Measurements from ENCODE around the gene TRIM63. TPM values are rescaled to one million over a fixed set of nuclear protein-coding genes. Genes with fewer than 3 reads are reported as not detected.

Gene TRIM63
- total and polyA plus RNA-seq, 2 donors (not counting 3 experiments of a cell fraction or from before 2014, with no cell fraction given) = not detected

GRCh38 chr1:26017606-26018005, 49.8 kb downstream of the TRIM63 start:
- no peak for FAIRE-seq
- Histone ChIP-seq H3K4me1 (ENCODE audit: control insufficient read depth, extremely low read depth, insufficient read depth, low read length) (no peaks in the 10 kb centered on the region), H4K20me1 (replicated peaks; ENCODE audit: control insufficient read depth, extremely low read depth, insufficient read depth, low read length) (no peaks in the 10 kb centered on the region), H3K36me3 (ENCODE audit: control insufficient read depth in 2 of 2, extremely low read depth in 1 of 2, insufficient read depth in 2 of 2, low read length in 2 of 2) (no peaks in the 10 kb centered on the region), H3K4me2 (ENCODE audit: insufficient read depth, low read length) (no peak overlapping the region), H3K9ac (replicated peaks; ENCODE audit: extremely low read depth, insufficient read depth, low read length) (no peak overlapping the region), H2AFZ (ENCODE audit: low read depth, low read length) (no peak overlapping the region), H3K27ac (ENCODE audit: insufficient read depth, low read depth, low read length) (no peak overlapping the region), H3K79me2 (ENCODE audit: control insufficient read depth, insufficient read depth, low read length) (no peaks in the 10 kb centered on the region), H3K27me3 (ENCODE audit: control insufficient read depth in 2 of 2, insufficient read depth in 2 of 2, low read length in 2 of 2) (peaks cover 2 to 4% of the 10 kb centered on the region in 2 experiments), H3K4me3 (replicated peaks in 1 of 3; ENCODE audit: insufficient read depth in 1 of 3, low read depth in 1 of 3, low read length in 3 of 3) (no peak overlapping the region), H3K9me1 (replicated peaks; ENCODE audit: control insufficient read depth, extremely low read depth, insufficient read depth, low read length) (no peaks in the 10 kb centered on the region), H3K9me3 (replicated peaks; ENCODE audit: control insufficient read depth, insufficient read depth, low read length) (no peaks in the 10 kb centered on the region)
- TF ChIP-seq GATA2 (IDR thresholded peaks at IDR 0.05; ENCODE audit: insufficient read depth, insufficient read length, low read depth, low read length) (no peak), MAX (IDR thresholded peaks at IDR 0.05; ENCODE audit: insufficient read depth, insufficient read length) (no peak), POLR2AphosphoS5 (IDR thresholded peaks at IDR 0.05; ENCODE audit: insufficient read depth, low read depth, low read length) (no peak)
- ChIA-PET POLR2A (no interaction called here), CTCF (interaction anchor here (1.5 to 1.6 kb wide), 2 partner anchors 20 to 400 kb away, joined by 3 to 5 read pairs; partner anchors contain the start of gene PAFAH2)
- dilution Hi-C loops (cut with MboI; ENCODE audit: extremely low pct_ligation_motif_present, low sequenced_read_pairs) (no loop called here), intact Hi-C loops (cut with micrococcal nuclease) (no loop called here)
- DNase-seq (ENCODE audit: low read depth, low spot score) = no peak
- BruUV-seq (replicated peaks) = no TSS peak

GRCh38 chr1:26016953-26017545, 50.4 kb downstream of the TRIM63 start:
- FAIRE-seq = no peak
- dilution Hi-C loops (cut with MboI; ENCODE audit: extremely low pct_ligation_motif_present, low sequenced_read_pairs) = no loop called here
- BruUV-seq (replicated peaks) = no TSS peak

More at GRCh38 chr1:26016953-26017545, 50.4 kb downstream of the TRIM63 start:
- no peak overlapping the region for H3K4me3 ChIP-seq (replicated peaks in 1 of 3; ENCODE audit: insufficient read depth in 1 of 3, low read depth in 1 of 3, low read length in 3 of 3)
- no peaks in the 10 kb centered on the region for H4K20me1 ChIP-seq (replicated peaks; ENCODE audit: control insufficient read depth, extremely low read depth, insufficient read depth, low read length)
- H3K4me1 ChIP-seq (ENCODE audit: control insufficient read depth, extremely low read depth, insufficient read depth, low read length) = no peaks in the 10 kb centered on the region
- no peaks in the 10 kb centered on the region for H3K36me3 ChIP-seq (ENCODE audit: control insufficient read depth in 2 of 2, extremely low read depth in 1 of 2, insufficient read depth in 2 of 2, low read length in 2 of 2)
- H3K9ac ChIP-seq (replicated peaks; ENCODE audit: extremely low read depth, insufficient read depth, low read length) = no peak overlapping the region
- POLR2A ChIA-PET = no interaction called here
- H3K79me2 ChIP-seq (ENCODE audit: control insufficient read depth, insufficient read depth, low read length) = no peaks in the 10 kb centered on the region
- H3K27ac ChIP-seq (ENCODE audit: insufficient read depth, low read depth, low read length) = no peak overlapping the region
- intact Hi-C loops (cut with micrococcal nuclease) = no loop called here
- no peak for DNase-seq (ENCODE audit: low read depth, low spot score)
- H3K27me3 ChIP-seq (ENCODE audit: control insufficient read depth in 2 of 2, insufficient read depth in 2 of 2, low read length in 2 of 2) = peaks cover 2 to 4% of the 10 kb centered on the region in 2 experiments
- no peak overlapping the region for H3K4me2 ChIP-seq (ENCODE audit: insufficient read depth, low read length)
- no peaks in the 10 kb centered on the region for H3K9me1 ChIP-seq (replicated peaks; ENCODE audit: control insufficient read depth, extremely low read depth, insufficient read depth, low read length)
- no peak overlapping the region for H2AFZ ChIP-seq (ENCODE audit: low read depth, low read length)
- TF ChIP-seq POLR2AphosphoS5 (IDR thresholded peaks at IDR 0.05; ENCODE audit: insufficient read depth, low read depth, low read length) = no peak
- TF ChIP-seq MAX (IDR thresholded peaks at IDR 0.05; ENCODE audit: insufficient read depth, insufficient read length) = no peak
- no peak for TF ChIP-seq GATA2 (IDR thresholded peaks at IDR 0.05; ENCODE audit: insufficient read depth, insufficient read length, low read depth, low read length)
- CTCF ChIA-PET = interaction anchor here (0.7 to 1.6 kb wide), 3 partner anchors 17 to 400 kb away, joined by 3 to 5 read pairs (median 3); partner anchors contain the start of gene PAFAH2
- H3K9me3 ChIP-seq (replicated peaks; ENCODE audit: control insufficient read depth, insufficient read depth, low read length) = no peaks in the 10 kb centered on the region
